ENCODE results near the gene DEFB114.

The DEFB114 gene

DNA sequence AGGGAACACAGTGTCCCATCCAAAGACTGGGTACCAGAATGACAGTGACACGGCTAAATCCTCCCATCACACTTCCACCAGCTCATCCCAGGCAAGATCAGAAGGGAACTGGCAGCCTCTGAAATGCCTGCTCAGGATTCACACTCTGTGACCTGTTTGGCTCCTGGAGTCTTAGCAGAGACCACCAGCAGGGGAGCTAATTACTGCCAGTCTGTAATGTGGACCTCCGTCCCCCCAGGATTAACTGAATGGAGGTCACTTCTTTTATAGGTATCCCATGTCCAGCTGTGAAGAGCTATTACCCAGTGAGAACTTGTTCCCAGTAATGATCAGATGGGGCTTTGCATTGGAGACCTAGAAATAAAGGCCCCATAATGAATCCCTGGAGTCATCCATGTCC lies 45.2 kb downstream of the DEFB114 start:
- Histone ChIP-seq H3K4me3 (ENCODE audit: low read length) (no peak overlapping the region), H3F3A (ENCODE audit: control insufficient read depth, insufficient read depth) (no peaks in the 10 kb centered on the region), H3K9me3 (ENCODE audit: control insufficient read depth, insufficient read depth, low read length) (no peaks in the 10 kb centered on the region), H3K27me3 (ENCODE audit: control insufficient read depth, low read length) (no peaks in the 10 kb centered on the region), H4K20me1 (ENCODE audit: control insufficient read depth, insufficient read depth, low read depth, low read length) (no peaks in the 10 kb centered on the region), H3K36me3 (ENCODE audit: control insufficient read depth, low read length) (no peaks in the 10 kb centered on the region), H3K79me2 (ENCODE audit: control insufficient read depth, low read length) (no peaks in the 10 kb centered on the region), H3K27ac (ENCODE audit: low read depth, low read length) (no peak overlapping the region), H3K9me2 (replicated peaks; ENCODE audit: control insufficient read depth, low read length) (no peaks in the 10 kb centered on the region), H3K4me2 (ENCODE audit: low read length) (no peak overlapping the region), H3K4me1 (ENCODE audit: control insufficient read depth, low read length) (no peaks in the 10 kb centered on the region)
- TF ChIP-seq, protein P1, sequence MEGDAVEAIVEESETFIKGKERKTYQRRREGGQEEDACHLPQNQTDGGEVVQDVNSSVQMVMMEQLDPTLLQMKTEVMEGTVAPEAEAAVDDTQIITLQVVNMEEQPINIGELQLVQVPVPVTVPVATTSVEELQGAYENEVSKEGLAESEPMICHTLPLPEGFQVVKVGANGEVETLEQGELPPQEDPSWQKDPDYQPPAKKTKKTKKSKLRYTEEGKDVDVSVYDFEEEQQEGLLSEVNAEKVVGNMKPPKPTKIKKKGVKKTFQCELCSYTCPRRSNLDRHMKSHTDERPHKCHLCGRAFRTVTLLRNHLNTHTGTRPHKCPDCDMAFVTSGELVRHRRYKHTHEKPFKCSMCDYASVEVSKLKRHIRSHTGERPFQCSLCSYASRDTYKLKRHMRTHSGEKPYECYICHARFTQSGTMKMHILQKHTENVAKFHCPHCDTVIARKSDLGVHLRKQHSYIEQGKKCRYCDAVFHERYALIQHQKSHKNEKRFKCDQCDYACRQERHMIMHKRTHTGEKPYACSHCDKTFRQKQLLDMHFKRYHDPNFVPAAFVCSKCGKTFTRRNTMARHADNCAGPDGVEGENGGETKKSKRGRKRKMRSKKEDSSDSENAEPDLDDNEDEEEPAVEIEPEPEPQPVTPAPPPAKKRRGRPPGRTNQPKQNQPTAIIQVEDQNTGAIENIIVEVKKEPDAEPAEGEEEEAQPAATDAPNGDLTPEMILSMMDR (IDR thresholded peaks at IDR 0.05; ENCODE audit: low read depth, low read length, poor library complexity, severe bottlenecking) = no peak
- no peak for TF ChIP-seq EZH2phosphoT487 (IDR thresholded peaks at IDR 0.05; ENCODE audit: borderline replicate concordance, low read length)

DNA sequence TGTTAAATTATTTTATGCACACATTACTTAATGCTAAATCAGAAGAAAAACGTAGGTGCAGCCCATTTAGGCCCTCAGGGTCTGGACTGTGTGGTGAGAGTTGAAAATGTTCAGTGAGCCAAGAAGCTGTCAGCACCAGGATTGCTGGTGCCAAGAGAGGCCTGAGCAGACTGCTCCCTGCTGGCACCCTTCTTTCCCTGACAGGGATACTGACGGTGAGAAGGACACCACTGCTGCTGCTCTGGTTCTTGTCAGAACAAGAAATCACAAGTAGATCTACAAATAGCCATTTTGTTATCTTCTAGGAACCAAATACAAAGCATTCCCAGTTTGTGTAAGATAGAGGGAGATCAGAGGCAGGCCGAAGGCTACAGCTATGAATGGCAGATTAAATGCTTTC lies 48.9 kb downstream of the DEFB114 start:
- no peaks in the 10 kb centered on the region for H3K9me3 ChIP-seq (ENCODE audit: control insufficient read depth, insufficient read depth, low read length)
- no peaks in the 10 kb centered on the region for H3K4me1 ChIP-seq (ENCODE audit: control insufficient read depth, low read length)
- no peaks in the 10 kb centered on the region for H4K20me1 ChIP-seq (ENCODE audit: control insufficient read depth, insufficient read depth, low read depth, low read length)
- no peak overlapping the region for H3K4me2 ChIP-seq (ENCODE audit: low read length)
- TF ChIP-seq EZH2phosphoT487 (IDR thresholded peaks at IDR 0.05; ENCODE audit: borderline replicate concordance, low read length) = no peak
- TF ChIP-seq, protein P1 (IDR thresholded peaks at IDR 0.05; ENCODE audit: low read depth, low read length, poor library complexity, severe bottlenecking) = no peak
- no peak overlapping the region for H3K27ac ChIP-seq (ENCODE audit: low read depth, low read length)
- no peaks in the 10 kb centered on the region for H3K9me2 ChIP-seq (replicated peaks; ENCODE audit: control insufficient read depth, low read length)
- H3K79me2 ChIP-seq (ENCODE audit: control insufficient read depth, low read length) = no peaks in the 10 kb centered on the region
- no peaks in the 10 kb centered on the region for H3K27me3 ChIP-seq (ENCODE audit: control insufficient read depth, low read length)
- no peak overlapping the region for H3K4me3 ChIP-seq (ENCODE audit: low read length)
- no peaks in the 10 kb centered on the region for H3F3A ChIP-seq (ENCODE audit: control insufficient read depth, insufficient read depth)
- H3K36me3 ChIP-seq (ENCODE audit: control insufficient read depth, low read length) = no peaks in the 10 kb centered on the region

DNA sequence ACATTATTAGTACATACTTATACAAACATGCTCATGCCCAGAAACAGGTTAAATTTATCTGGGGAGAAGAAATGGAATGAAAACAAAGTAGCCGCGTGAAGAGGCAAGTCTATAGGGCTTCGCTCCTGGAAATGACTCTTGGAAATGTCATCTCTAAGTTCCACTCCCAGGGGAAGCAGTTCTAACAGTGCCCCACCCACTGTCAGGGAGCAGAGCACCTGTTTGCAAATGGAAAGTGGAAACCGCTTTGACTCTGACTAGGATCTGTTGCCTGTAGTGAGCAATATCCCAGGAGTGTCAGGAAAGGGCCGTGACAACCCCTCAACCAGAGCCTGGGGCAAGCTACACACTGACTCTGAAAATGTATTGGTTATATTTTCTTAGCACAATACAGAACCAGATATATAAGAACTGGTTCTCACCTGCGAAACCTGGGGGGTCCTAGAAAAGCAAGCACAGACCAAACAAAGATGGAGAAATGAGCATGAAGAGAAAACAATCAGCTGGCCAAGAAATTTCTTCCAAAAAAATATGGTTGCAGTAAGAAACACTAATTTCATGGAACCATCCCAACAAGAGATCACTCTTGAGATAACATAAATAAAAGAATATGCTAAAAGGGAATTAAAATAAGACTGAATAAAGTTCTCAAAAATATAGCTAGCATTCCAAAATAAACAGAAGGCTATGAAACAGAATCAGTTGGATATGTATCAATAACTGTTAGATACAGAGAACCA lies 50.2 kb downstream of the DEFB114 start:
- H3K4me1 ChIP-seq (ENCODE audit: control insufficient read depth, low read length) = no peaks in the 10 kb centered on the region
- H3K27me3 ChIP-seq (ENCODE audit: control insufficient read depth, low read length) = no peaks in the 10 kb centered on the region
- no peaks in the 10 kb centered on the region for H3K36me3 ChIP-seq (ENCODE audit: control insufficient read depth, low read length)

More for the DNA sequence above, 50.2 kb downstream of the DEFB114 start:
- H3K4me3 ChIP-seq (ENCODE audit: low read length) = no peak overlapping the region
- no peaks in the 10 kb centered on the region for H3K79me2 ChIP-seq (ENCODE audit: control insufficient read depth, low read length)
- H3K9me3 ChIP-seq (ENCODE audit: control insufficient read depth, insufficient read depth, low read length) = no peaks in the 10 kb centered on the region
- H3K4me2 ChIP-seq (ENCODE audit: low read length) = no peak overlapping the region
- no peaks in the 10 kb centered on the region for H3K9me2 ChIP-seq (replicated peaks; ENCODE audit: control insufficient read depth, low read length)
- H3K27ac ChIP-seq (ENCODE audit: low read depth, low read length) = no peak overlapping the region
- no peaks in the 10 kb centered on the region for H4K20me1 ChIP-seq (ENCODE audit: control insufficient read depth, insufficient read depth, low read depth, low read length)
- TF ChIP-seq, protein P1 (IDR thresholded peaks at IDR 0.05; ENCODE audit: low read depth, low read length, poor library complexity, severe bottlenecking) = no peak
- TF ChIP-seq EZH2phosphoT487 (IDR thresholded peaks at IDR 0.05; ENCODE audit: borderline replicate concordance, low read length) = no peak
- H3F3A ChIP-seq (ENCODE audit: control insufficient read depth, insufficient read depth) = no peaks in the 10 kb centered on the region
